ENCODE data around the gene WDR48. TPM values are rescaled to one million over a fixed set of nuclear protein-coding genes. Genes with fewer than 3 reads are reported as not detected.
A peak's percentile ranks its signal among the peaks of the same experiment; 100 is the strongest.

Gene WDR48
- total and polyA plus RNA-seq, 9 of the 15 experiments (the other 6 are each of a cell fraction or from before 2014, with no cell fraction given) = 26.6 to 70.6 (median 48.0) TPM

DNA sequence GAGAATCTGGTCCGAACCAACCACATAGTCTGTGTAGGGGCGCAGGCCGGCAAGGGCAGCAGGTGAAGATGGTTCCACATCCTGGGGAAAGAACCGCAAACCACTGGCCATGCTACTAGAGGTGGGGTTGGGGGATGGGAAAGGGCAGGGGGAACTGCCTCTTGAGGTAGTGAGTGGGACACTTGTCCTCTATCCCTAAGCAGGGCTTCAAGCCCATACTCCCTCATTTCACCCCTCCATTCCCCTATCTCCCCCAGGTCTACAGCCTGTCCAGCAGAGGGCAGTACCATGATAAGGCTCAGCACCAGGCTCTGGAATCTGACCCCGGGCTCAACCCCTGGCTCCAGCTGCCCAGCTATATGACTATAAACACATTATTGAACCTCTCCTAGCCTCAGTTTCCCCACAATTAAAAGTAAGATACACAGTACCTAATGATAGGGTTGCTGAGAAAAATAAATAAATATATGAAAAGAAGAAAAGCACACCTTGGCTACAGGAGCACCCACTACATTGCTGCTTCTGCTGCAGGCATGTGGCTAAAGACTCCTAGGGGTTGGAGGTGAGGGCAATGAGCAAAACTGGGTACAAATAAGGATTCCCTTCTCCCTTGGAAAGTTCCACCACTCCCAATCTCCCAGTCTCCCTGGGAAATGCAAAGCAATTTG, 49.3 kb downstream of the WDR48 start (continued):
- TF ChIP-seq, protein P1, sequence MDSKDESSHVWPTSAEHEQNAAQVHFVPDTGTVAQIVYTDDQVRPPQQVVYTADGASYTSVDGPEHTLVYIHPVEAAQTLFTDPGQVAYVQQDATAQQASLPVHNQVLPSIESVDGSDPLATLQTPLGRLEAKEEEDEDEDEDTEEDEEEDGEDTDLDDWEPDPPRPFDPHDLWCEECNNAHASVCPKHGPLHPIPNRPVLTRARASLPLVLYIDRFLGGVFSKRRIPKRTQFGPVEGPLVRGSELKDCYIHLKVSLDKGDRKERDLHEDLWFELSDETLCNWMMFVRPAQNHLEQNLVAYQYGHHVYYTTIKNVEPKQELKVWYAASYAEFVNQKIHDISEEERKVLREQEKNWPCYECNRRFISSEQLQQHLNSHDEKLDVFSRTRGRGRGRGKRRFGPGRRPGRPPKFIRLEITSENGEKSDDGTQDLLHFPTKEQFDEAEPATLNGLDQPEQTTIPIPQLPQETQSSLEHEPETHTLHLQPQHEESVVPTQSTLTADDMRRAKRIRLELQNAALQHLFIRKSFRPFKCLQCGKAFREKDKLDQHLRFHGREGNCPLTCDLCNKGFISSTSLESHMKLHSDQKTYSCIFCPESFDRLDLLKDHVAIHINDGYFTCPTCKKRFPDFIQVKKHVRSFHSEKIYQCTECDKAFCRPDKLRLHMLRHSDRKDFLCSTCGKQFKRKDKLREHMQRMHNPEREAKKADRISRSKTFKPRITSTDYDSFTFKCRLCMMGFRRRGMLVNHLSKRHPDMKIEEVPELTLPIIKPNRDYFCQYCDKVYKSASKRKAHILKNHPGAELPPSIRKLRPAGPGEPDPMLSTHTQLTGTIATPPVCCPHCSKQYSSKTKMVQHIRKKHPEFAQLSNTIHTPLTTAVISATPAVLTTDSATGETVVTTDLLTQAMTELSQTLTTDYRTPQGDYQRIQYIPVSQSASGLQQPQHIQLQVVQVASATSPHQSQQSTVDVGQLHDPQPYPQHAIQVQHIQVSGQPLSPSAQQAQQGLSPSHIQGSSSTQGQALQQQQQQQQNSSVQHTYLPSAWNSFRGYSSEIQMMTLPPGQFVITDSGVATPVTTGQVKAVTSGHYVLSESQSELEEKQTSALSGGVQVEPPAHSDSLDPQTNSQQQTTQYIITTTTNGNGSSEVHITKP (IDR thresholded peaks at IDR 0.05; ENCODE audit: partially characterized antibody) = peak; percentile 57
- TF ChIP-seq, protein P2, sequence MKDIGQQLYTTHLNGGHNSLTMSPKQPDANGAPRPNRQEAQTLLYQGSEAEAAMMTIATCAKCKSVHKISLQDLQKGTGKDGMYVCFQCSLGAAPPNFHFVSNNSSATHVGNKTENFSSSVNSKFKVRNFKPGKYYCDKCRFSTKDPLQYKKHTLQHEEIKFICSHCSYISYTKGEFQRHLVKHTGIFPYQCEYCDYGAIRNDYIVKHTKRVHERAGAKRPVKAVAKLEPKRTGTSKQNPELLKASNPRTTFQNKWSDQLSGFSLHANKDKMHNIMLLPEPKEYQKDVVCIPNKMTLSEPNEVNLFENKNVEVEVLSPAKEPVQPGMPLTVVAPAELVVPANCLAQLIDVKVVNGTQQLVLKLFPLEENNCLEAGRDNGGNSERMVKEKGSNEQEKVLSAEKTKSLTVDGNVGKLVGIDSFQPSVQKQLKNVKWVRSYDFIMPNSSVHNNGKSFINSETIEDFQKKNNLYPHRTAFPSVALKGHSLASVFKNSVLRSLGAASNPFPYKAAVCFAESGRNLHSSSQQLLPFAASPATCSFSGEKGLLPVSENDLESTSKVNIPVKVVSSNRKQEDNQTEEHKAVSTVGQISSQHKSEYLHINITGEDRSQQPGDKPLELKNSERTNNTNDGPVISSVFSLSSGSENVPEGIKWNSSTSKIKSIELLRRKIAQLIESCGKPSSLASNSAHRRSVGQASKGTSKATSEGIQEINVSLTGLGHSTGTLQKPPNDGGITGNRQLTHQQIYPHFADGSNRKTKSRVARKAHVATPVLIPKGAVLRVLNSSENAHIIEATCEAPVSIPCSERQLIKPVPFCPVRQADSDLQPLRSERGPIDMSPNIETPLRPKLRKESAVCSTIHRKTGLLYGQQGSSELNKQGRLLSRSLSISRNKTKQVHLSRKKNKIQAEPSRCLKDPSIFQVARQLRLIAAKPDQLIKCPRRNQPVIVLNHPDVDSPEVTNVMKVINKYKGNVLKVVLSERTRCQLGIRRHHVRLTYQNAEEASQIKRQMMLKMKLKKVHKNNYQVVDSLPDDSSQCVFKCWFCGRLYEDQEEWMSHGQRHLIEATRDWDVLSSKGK (CRISPR knock-in tag; IDR thresholded peaks at IDR 0.05) = no peak
